ENCODE measurements around the gene KDM3A. TPM values are rescaled to one million over a fixed set of nuclear protein-coding genes. Genes with fewer than 3 reads are reported as not detected.

Gene KDM3A
- total RNA-seq, 2 experiments from 2014 or later: 107 to 114 TPM

DNA sequence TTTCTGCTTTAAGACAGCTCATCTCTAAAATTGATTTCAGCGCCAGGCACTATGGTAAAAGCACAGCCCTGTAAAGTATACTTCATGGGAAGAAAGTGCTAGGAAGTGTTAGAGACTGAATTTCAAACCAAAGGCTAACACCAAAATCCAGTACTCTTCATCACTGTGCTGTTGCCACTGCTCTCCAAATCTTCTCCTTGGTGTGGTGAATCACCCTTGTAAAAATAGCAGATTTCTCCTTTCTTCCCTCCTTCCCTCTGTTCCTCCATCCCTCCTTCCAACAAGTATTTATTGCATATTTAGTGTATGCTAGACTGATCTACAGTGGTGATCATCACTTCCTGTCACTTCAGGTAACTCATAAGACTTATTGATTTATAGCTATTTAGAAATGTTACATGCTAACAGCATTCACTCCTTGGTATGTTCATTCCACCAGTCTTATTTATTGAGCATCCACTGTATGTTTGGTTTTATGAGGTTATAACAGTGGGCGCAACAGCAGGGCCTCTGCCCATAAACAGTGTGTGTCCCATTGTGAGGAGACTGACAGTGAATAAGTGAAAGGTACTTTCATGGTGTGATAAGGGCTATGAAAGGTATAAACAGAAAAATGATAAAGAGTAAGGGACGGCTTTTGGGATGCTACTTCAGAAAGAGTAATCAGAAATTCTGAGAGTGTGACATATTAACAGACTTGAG, 20.0 kb downstream of the KDM3A start:
- ChIA-PET POLR2A (no interaction called here), CTCF (interaction anchor here (1.1 to 1.4 kb wide), 2 partner anchors 12 to 240 kb away, joined by 4 read pairs; no protein-coding TSS in a partner anchor)
- Mint-ChIP-seq H3K27me3 (no peaks in the 10 kb centered on the region), H3K4me3 (no peak overlapping the region), H3K9me3 (no peaks in the 10 kb centered on the region), H3K36me3 (ENCODE audit: low read depth) (peaks cover 71% of the 10 kb centered on the region), H3K27ac (no peak overlapping the region), H3K4me1 (ENCODE audit: low read depth) (peaks cover 12% of the 10 kb centered on the region)
- intact Hi-C loops (cut with micrococcal nuclease): no loop called here
- no peak for ATAC-seq
- TF ChIP-seq CTCF (IDR thresholded peaks at IDR 0.05): no peak
- DNase-seq: no peak

GRCh38 chr2:86464652-86465051, 23.5 kb downstream of the KDM3A start:
- ATAC-seq: no peak
- CTCF ChIA-PET: no interaction called here
- Mint-ChIP-seq H3K27me3 (no peaks in the 10 kb centered on the region), H3K9me3 (no peaks in the 10 kb centered on the region), H3K27ac (peak overlapping the region; percentile 25), H3K4me1 (ENCODE audit: low read depth) (peaks cover 34% of the 10 kb centered on the region), H3K36me3 (ENCODE audit: low read depth) (peaks cover 66% of the 10 kb centered on the region), H3K4me3 (no peak overlapping the region)
- POLR2A ChIA-PET: no interaction called here
- intact Hi-C loops (cut with micrococcal nuclease): no loop called here
- DNase-seq: no peak
- TF ChIP-seq CTCF (IDR thresholded peaks at IDR 0.05): no peak

GRCh38 chr2:86466306-86466705, 25.1 kb downstream of the KDM3A start:
- ATAC-seq (no peak), DNase-seq (no peak)
- CTCF ChIA-PET: interaction anchor here (1.0 to 1.8 kb wide), 3 partner anchors 12 to 20 kb away, joined by 4 read pairs; no protein-coding TSS in a partner anchor
- H3K27me3 Mint-ChIP-seq: no peaks in the 10 kb centered on the region
- intact Hi-C loops (cut with micrococcal nuclease): no loop called here
- no peak for TF ChIP-seq CTCF (IDR thresholded peaks at IDR 0.05)
- no peak overlapping the region for H3K27ac Mint-ChIP-seq
- H3K4me3 Mint-ChIP-seq: no peak overlapping the region
- H3K9me3 Mint-ChIP-seq: no peaks in the 10 kb centered on the region
- H3K4me1 Mint-ChIP-seq (ENCODE audit: low read depth): peaks cover 42% of the 10 kb centered on the region
- POLR2A ChIA-PET: interaction anchor here (1.2 kb wide), 1 partner anchor 10 kb away, joined by 3 read pairs; no protein-coding TSS in a partner anchor
- H3K36me3 Mint-ChIP-seq (ENCODE audit: low read depth): peaks cover 62% of the 10 kb centered on the region

DNA sequence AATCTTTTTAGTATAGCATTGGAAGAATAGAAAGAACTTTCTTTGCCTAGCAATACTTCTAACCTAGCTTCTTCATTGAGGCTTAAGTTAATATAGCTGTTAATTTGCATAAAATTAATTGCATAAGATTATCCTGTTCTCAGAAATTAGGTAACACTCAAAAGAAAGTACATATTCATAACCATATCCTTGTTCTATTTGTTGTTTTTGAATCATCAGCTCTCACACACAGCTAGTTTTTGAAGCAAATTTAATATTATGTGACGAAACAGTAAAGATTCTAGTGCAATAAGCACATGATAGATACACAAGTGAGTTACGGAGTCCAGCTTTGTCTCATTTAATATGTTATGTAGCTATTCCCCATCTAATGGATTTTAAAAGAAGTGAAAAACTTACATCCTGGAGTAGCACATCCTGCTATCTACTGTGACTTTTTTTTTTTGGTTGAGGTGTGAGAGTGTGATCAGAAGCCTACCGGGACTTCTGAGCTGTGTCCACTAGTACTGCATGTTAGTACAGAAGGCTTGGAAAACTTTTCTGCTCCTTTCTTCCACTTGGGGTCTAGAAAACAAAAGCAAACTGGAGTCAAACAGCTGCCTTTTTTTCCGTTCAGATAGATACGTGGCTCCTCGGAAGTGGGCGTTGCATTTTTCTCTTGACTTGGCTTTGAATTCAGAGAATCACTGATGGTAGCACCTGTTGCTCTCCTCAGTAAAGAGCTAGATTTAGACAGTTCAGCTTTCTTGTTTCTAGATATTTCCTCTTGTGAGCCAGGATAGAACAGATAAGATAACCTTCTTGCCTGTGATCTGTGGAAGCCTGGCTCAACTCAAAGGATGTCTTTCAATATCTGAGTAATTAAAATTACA, 27.2 kb downstream of the KDM3A start:
- ChIA-PET CTCF (interaction anchor here (1.1 to 2.1 kb wide), 9 partner anchors 9 to 247 kb away, joined by 3 to 8 read pairs (median 4); partner anchors contain the start of gene KDM3A), POLR2A (interaction anchor here (0.9 to 2.3 kb wide), 4 partner anchors 9 to 27 kb away, joined by 3 to 9 read pairs (median 6); no protein-coding TSS in a partner anchor)
- DNase-seq (peak; percentile 34), ATAC-seq (peak; percentile 53)
- Mint-ChIP-seq H3K4me1 (ENCODE audit: low read depth) (peaks cover 54% of the 10 kb centered on the region), H3K4me3 (no peak overlapping the region), H3K36me3 (ENCODE audit: low read depth) (peaks cover 69% of the 10 kb centered on the region), H3K9me3 (no peaks in the 10 kb centered on the region), H3K27ac (peak overlapping the region; percentile 59), H3K27me3 (no peaks in the 10 kb centered on the region)
- intact Hi-C loops (cut with micrococcal nuclease): no loop called here
- TF ChIP-seq CTCF (IDR thresholded peaks at IDR 0.05): no peak
